ENCODE data around the gene CNFN.

Gene CNFN

DNA sequence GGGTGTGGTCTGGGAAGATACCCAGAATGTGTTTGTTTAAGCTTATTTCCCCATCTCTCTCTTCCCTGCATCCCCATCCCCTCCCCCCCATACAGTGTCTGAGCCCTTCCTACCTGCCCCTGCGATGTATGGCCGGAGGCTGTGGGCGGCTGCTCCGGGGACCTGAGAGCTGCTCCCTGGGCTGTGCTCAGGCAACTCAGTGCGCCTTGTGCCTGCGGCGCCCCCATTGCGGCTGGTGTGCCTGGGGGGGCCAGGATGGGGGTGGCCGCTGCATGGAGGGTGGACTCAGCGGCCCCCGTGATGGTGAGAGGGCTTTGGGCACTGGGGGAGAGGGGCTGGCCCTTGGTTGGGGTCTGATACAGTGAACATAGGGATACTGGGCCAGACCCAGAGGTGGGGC, 21.7 kb downstream of the CNFN start:
- no peak for TF ChIP-seq FOXM1 (IDR thresholded peaks at IDR 0.05; ENCODE audit: borderline replicate concordance, low read depth)
- TF ChIP-seq NFIC (IDR thresholded peaks at IDR 0.05) = no peak
- TF ChIP-seq ZBTB7A (IDR thresholded peaks at IDR 0.05; ENCODE audit: low read depth) = no peak
- no peak for TF ChIP-seq TEAD4 (IDR thresholded peaks at IDR 0.05)

DNA sequence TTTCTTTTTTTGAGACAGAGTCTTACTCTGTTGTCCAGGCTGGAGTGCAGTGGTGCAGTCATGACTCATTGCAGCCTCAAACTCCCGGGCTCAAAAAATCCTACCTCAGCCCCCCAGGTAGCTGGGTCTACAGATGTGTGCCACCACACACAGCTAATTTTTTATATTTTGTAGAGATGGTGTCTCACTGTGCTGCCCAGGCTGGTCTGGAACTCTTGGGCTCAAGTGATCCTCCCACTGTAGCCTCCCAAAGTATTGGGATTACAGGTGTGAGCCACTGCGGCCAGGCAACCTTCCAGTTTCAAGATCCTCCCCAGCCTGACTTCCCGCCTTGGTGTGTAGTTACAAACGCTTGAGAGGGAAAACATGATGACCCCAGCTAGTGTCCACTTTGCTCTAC, 22.2 kb downstream of the CNFN start:
- TF ChIP-seq TAF1 (IDR thresholded peaks at IDR 0.05; ENCODE audit: low read depth) = no peak
- no peak for TF ChIP-seq NFIC (IDR thresholded peaks at IDR 0.05)
- no peak for TF ChIP-seq CREB1 (IDR thresholded peaks at IDR 0.05; ENCODE audit: low read depth)
- TF ChIP-seq YY1 (IDR thresholded peaks at IDR 0.05; ENCODE audit: low read depth) = no peak
- TF ChIP-seq TCF12 (IDR thresholded peaks at IDR 0.05; ENCODE audit: low read depth) = no peak
- TF ChIP-seq MAX (IDR thresholded peaks at IDR 0.05) = no peak
- TF ChIP-seq, protein P1, sequence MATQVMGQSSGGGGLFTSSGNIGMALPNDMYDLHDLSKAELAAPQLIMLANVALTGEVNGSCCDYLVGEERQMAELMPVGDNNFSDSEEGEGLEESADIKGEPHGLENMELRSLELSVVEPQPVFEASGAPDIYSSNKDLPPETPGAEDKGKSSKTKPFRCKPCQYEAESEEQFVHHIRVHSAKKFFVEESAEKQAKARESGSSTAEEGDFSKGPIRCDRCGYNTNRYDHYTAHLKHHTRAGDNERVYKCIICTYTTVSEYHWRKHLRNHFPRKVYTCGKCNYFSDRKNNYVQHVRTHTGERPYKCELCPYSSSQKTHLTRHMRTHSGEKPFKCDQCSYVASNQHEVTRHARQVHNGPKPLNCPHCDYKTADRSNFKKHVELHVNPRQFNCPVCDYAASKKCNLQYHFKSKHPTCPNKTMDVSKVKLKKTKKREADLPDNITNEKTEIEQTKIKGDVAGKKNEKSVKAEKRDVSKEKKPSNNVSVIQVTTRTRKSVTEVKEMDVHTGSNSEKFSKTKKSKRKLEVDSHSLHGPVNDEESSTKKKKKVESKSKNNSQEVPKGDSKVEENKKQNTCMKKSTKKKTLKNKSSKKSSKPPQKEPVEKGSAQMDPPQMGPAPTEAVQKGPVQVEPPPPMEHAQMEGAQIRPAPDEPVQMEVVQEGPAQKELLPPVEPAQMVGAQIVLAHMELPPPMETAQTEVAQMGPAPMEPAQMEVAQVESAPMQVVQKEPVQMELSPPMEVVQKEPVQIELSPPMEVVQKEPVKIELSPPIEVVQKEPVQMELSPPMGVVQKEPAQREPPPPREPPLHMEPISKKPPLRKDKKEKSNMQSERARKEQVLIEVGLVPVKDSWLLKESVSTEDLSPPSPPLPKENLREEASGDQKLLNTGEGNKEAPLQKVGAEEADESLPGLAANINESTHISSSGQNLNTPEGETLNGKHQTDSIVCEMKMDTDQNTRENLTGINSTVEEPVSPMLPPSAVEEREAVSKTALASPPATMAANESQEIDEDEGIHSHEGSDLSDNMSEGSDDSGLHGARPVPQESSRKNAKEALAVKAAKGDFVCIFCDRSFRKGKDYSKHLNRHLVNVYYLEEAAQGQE (IDR thresholded peaks at IDR 0.05; ENCODE audit: low read depth) = no peak
- TF ChIP-seq CEBPB (IDR thresholded peaks at IDR 0.05) = no peak
- TF ChIP-seq RAD21 (IDR thresholded peaks at IDR 0.05; ENCODE audit: low read depth) = no peak
- TF ChIP-seq, protein P2, sequence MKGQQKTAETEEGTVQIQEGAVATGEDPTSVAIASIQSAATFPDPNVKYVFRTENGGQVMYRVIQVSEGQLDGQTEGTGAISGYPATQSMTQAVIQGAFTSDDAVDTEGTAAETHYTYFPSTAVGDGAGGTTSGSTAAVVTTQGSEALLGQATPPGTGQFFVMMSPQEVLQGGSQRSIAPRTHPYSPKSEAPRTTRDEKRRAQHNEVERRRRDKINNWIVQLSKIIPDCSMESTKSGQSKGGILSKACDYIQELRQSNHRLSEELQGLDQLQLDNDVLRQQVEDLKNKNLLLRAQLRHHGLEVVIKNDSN (IDR thresholded peaks at IDR 0.05) = no peak
- no peak for TF ChIP-seq TEAD4 (IDR thresholded peaks at IDR 0.05)
- TF ChIP-seq FOXM1 (IDR thresholded peaks at IDR 0.05; ENCODE audit: borderline replicate concordance, low read depth) = no peak
- TF ChIP-seq EGR1 (IDR thresholded peaks at IDR 0.05) = no peak

- no peak for TF ChIP-seq MAX (IDR thresholded peaks at IDR 0.05)
- no peak for TF ChIP-seq YY1 (IDR thresholded peaks at IDR 0.05; ENCODE audit: low read depth)
- TF ChIP-seq, protein P1 (IDR thresholded peaks at IDR 0.05; ENCODE audit: low read depth) = no peak
- TF ChIP-seq, protein P2 (IDR thresholded peaks at IDR 0.05) = no peak
- no peak for TF ChIP-seq RAD21 (IDR thresholded peaks at IDR 0.05; ENCODE audit: low read depth)
- no peak for TF ChIP-seq EP300 (IDR thresholded peaks at IDR 0.05; ENCODE audit: borderline replicate concordance)
- TF ChIP-seq TEAD4 (IDR thresholded peaks at IDR 0.05) = no peak
- no peak for TF ChIP-seq TAF1 (IDR thresholded peaks at IDR 0.05; ENCODE audit: low read depth)
- no peak for TF ChIP-seq CEBPB (IDR thresholded peaks at IDR 0.05)
- TF ChIP-seq EGR1 (IDR thresholded peaks at IDR 0.05) = no peak
- no peak for TF ChIP-seq CREB1 (IDR thresholded peaks at IDR 0.05; ENCODE audit: low read depth)
- no peak for TF ChIP-seq TCF12 (IDR thresholded peaks at IDR 0.05; ENCODE audit: low read depth)
- no peak for TF ChIP-seq ZBTB7A (IDR thresholded peaks at IDR 0.05; ENCODE audit: low read depth)
- TF ChIP-seq NFIC (IDR thresholded peaks at IDR 0.05) = no peak
- TF ChIP-seq FOXM1 (IDR thresholded peaks at IDR 0.05; ENCODE audit: borderline replicate concordance, low read depth) = no peak
These were observed 23.4 kb downstream of the CNFN start for GRCh38 chr19:42366673-42367072.

DNA sequence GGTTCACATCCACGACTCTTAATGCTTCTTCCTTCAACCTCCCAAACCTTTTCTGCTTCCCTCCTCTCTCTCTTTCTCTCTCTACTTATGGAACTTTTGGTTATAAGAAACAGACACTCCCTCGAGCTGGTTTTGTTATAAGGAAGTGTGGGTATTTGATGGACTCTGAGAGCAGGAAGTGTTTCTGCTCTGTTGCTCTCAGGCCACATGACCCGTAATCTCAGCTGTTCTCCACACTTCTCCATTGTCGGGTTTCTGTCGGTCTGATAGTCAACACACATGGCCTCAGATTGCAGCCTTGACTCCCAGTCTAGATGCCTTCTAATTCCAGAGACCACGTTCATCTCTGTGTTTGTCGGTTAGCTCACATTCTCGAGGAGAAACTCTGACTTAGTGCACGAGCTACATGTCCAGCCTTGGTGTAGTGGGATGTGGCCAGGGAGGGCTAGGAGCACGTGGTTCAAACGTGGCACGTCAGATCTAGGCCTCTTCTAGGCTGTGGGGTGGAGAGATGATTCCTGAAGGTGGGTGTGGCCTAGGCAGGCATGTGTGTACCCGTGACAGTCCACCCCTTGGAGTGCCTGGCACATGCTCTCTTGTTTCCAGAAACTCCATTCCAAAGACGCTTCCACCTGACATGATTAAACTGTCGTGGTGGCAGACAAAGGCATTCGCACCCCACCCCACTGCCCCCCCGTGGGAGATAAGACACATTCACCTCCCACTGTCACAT, 26.3 kb downstream of the CNFN start:
- TF ChIP-seq TAF1 (IDR thresholded peaks at IDR 0.05; ENCODE audit: low read depth) (no peak), CEBPB (IDR thresholded peaks at IDR 0.05) (no peak), TEAD4 (IDR thresholded peaks at IDR 0.05) (no peak), FOXM1 (IDR thresholded peaks at IDR 0.05; ENCODE audit: borderline replicate concordance, low read depth) (no peak), MAX (IDR thresholded peaks at IDR 0.05) (no peak), CREB1 (IDR thresholded peaks at IDR 0.05; ENCODE audit: low read depth) (no peak), TCF12 (IDR thresholded peaks at IDR 0.05; ENCODE audit: low read depth) (no peak), RAD21 (IDR thresholded peaks at IDR 0.05; ENCODE audit: low read depth) (no peak), EP300 (IDR thresholded peaks at IDR 0.05; ENCODE audit: borderline replicate concordance) (no peak), ZBTB7A (IDR thresholded peaks at IDR 0.05; ENCODE audit: low read depth) (no peak), YY1 (IDR thresholded peaks at IDR 0.05; ENCODE audit: low read depth) (no peak), NFIC (IDR thresholded peaks at IDR 0.05) (no peak), EGR1 (IDR thresholded peaks at IDR 0.05) (no peak)
- TF ChIP-seq, protein P2 (IDR thresholded peaks at IDR 0.05) = no peak
- TF ChIP-seq, protein P1 (IDR thresholded peaks at IDR 0.05; ENCODE audit: low read depth) = no peak
